Choroid plexus epithelial cell (primary cell): ENCODE results near the gene NXPE3.
"Not testable (repeated sequence)": the region's sequence is repeated elsewhere in the genome, so short reads cannot be mapped to it uniquely, and the experiment has no call there.

Experiments used
- DNase-seq: peaks from one replicate; pipeline ENCODE4 v3.0.0-alpha.2; 2010; ENCODE audit warnings: low read depth
- H3K4me3 ChIP-seq: 2 replicates; pipeline ENCODE4 v1.5.1; 2011; ENCODE audit warnings: low read depth, mild to moderate bottlenecking, control low read depth, low read length, moderate library complexity
- TF ChIP-seq, protein P1 (sequence below): conservative IDR thresholded peaks from 2 replicates; pipeline ENCODE4 v1.5.1; 2011; ENCODE audit warnings: low read depth, mild to moderate bottlenecking, control low read depth, inconsistent platforms, low read length, moderate library complexity

NXPE3 gene

GRCh38 chr3:101859882-101860448 lies 81.0 kb downstream of the NXPE3 start:
- DNase-seq, result no peak
- H3K4me3 ChIP-seq, result no peak overlapping the region
- TF ChIP-seq, protein P1, sequence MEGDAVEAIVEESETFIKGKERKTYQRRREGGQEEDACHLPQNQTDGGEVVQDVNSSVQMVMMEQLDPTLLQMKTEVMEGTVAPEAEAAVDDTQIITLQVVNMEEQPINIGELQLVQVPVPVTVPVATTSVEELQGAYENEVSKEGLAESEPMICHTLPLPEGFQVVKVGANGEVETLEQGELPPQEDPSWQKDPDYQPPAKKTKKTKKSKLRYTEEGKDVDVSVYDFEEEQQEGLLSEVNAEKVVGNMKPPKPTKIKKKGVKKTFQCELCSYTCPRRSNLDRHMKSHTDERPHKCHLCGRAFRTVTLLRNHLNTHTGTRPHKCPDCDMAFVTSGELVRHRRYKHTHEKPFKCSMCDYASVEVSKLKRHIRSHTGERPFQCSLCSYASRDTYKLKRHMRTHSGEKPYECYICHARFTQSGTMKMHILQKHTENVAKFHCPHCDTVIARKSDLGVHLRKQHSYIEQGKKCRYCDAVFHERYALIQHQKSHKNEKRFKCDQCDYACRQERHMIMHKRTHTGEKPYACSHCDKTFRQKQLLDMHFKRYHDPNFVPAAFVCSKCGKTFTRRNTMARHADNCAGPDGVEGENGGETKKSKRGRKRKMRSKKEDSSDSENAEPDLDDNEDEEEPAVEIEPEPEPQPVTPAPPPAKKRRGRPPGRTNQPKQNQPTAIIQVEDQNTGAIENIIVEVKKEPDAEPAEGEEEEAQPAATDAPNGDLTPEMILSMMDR, result no peak

DNA sequence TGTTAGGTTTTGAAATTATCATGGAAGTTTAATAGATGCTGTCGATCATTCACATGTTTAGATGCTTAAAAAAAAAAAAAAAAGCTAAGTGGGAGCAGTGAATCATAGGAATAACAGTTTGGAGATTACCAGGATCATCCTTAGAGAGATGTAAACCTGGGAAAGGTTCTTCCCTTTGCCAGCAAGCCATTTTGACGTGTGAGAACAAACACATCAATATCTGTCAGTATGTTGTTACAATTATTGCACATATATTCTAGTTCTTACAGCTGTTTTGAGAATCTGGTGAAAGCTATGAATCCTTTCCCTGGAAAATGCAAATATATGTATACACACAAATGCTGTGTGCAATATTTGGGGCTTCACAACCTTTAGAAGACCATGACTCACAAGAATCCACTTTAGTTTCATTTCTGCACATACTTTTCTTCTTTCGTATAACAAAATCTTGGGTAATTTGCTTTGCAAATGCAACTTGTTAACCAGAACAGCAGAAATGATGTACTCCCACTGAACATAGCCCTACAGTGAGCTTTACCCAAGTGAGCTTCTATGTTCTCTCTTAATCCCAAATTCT lies 82.3 kb downstream of the NXPE3 start:
- TF ChIP-seq, protein P1, result no peak
- H3K4me3 ChIP-seq, result no peak overlapping the region
- DNase-seq, result no peak

- TF ChIP-seq, protein P1, result no peak
- no peak for DNase-seq
These were observed 82.9 kb downstream of the NXPE3 start for GRCh38 chr3:101861789-101862415.

DNA sequence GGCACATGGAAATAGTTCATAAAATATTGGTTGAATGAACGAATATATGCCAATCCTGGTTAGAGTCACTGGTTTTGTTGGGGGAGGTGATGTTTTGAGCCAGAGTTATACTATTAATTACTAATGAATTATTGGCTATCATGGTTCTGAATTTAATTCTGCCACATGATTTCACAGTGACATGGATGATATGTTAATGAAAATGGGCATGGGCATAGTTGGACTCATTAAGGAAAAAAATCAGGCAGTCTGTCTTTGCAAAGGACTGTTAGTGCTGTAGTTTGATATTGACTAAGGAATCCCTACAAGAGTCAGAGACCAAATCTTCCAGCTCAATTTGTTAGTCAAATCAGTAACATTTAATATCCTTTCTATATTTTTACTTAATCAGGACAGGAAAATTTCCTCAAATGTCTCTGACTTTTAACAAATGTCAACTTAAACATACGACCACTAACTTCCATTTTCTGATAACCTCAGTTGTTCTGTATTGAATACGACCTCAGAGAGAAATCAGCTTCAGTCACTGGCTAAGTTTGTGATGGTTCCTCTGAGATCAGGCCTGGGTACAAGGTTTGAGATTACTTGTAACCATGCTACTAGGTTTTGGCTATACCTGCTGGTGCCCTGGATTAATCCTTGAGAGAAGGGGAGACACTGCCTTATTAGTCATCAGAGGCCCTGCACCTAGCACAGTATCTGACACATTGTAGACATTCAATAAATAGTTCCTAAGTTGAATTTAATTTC lies 83.6 kb downstream of the NXPE3 start:
- TF ChIP-seq, protein P1, result no peak
- no peak for DNase-seq

More at GRCh38 chr3:101861789-101862415, 82.9 kb downstream of the NXPE3 start:
- no peak overlapping the region for H3K4me3 ChIP-seq

GRCh38 chr3:101864926-101865325 lies 85.9 kb downstream of the NXPE3 start:
- not testable (repeated sequence) for DNase-seq, H3K4me3 ChIP-seq

More for the DNA sequence above, 83.6 kb downstream of the NXPE3 start:
- no peak overlapping the region for H3K4me3 ChIP-seq

- DNase-seq, result peak; percentile 40
- TF ChIP-seq, protein P1, result peak; percentile 23
These were observed 86.9 kb downstream of the NXPE3 start for GRCh38 chr3:101865751-101866509.

GRCh38 chr3:101867511-101867910 lies 88.5 kb downstream of the NXPE3 start:
- TF ChIP-seq, protein P1, result no peak
- DNase-seq, result no peak
- no peak overlapping the region for H3K4me3 ChIP-seq

More at GRCh38 chr3:101865751-101866509, 86.9 kb downstream of the NXPE3 start:
- no peak overlapping the region for H3K4me3 ChIP-seq
